HCT116 (cell line): ENCODE results near the gene NEMP1.

Experiments
- CTCF ChIP-seq, 3 experiments: fragments of 200-600 bp in 1 of 3; sonication (generic) in 1 of 3; IDR thresholded peaks in 2 of 3; conservative IDR thresholded peaks in 1 of 3; 2 replicates each; pipeline ENCODE4 v1.5.1; 2012 to 2017; ENCODE audit warnings: low read depth in 2 of 3, low read length in 2 of 3, antibody characterized with exemption in 1 of 3, borderline replicate concordance in 1 of 3, control low read depth in 1 of 3, mild to moderate bottlenecking in 1 of 3, mixed read lengths in 1 of 3, mixed run types in 1 of 3, moderate library complexity in 1 of 3; ENCODE audit not compliant: insufficient read depth in 1 of 3
- RAD21 ChIP-seq: IDR thresholded peaks from 2 replicates; pipeline ENCODE4 v1.6.1; 2012; ENCODE audit warnings: low read depth, mild to moderate bottlenecking
- REST ChIP-seq: IDR thresholded peaks from 2 replicates; pipeline ENCODE4 v1.6.1; 2012; ENCODE audit warnings: low read depth
- YY1 ChIP-seq: IDR thresholded peaks from 2 replicates; pipeline ENCODE4 v1.6.1; 2011; ENCODE audit warnings: low read length, low read depth, moderate library complexity, mild to moderate bottlenecking; ENCODE audit not compliant: insufficient replicate concordance; ENCODE audit errors: extremely low read depth

GRCh38 chr12:57086493-57087009 is 8.0 kb upstream of the NEMP1 start:
- TF ChIP-seq RAD21 (no peak), REST (no peak), CTCF (IDR thresholded peaks at IDR 0.05 in 2 of 3, conservative IDR thresholded peaks at IDR 0.05 in 1 of 3; ENCODE audit: borderline replicate concordance in 1 of 3, insufficient read depth in 1 of 3, low read depth in 2 of 3, low read length in 2 of 3) (peak in 2 of 3 experiments; percentile 18 to 51; a peak in 2 of 6 replicates), YY1 (peak; percentile 13)
